KMS-11 (cell line): ENCODE measurements around the gene BBS1.

Experiments used
- H2AFZ ChIP-seq: fragments of 200-600 bp; sonication (generic); 2 replicates; pipeline ENCODE4 v1.6.1; 2016; ENCODE audit warnings: antibody characterized with exemption, mixed run types, low read depth
- H3K27ac ChIP-seq: fragments of 200-600 bp; sonication (generic); 2 replicates; pipeline ENCODE4 v1.6.1; 2016; ENCODE audit warnings: mild to moderate bottlenecking, mixed run types
- H3K27me3 ChIP-seq: fragments of 200-600 bp; sonication (generic); 2 replicates; pipeline ENCODE4 v1.6.1; 2017; ENCODE audit warnings: mild to moderate bottlenecking, low read depth, mixed run types, moderate library complexity; ENCODE audit not compliant: insufficient read depth
- H3K36me3 ChIP-seq: fragments of 200-600 bp; sonication (generic); 2 replicates; pipeline ENCODE4 v1.6.1; 2017; ENCODE audit warnings: mild to moderate bottlenecking, mixed run types; ENCODE audit not compliant: insufficient read depth
- H3K4me1 ChIP-seq: fragments of 200-600 bp; sonication (generic); 2 replicates; pipeline ENCODE4 v1.6.1; 2016; ENCODE audit warnings: mild to moderate bottlenecking, low read depth, mixed run types; ENCODE audit not compliant: poor library complexity, severe bottlenecking
- H3K4me2 ChIP-seq: fragments of 200-600 bp; sonication (generic); 2 replicates; pipeline ENCODE4 v1.7.0; 2016; ENCODE audit warnings: mild to moderate bottlenecking, mixed run types
- H3K4me3 ChIP-seq: fragments of 200-600 bp; sonication (generic); IDR thresholded peaks from 2 replicates; pipeline ENCODE4 v1.6.1; 2017; ENCODE audit warnings: low read depth, low read length, mixed read lengths; ENCODE audit not compliant: insufficient read depth
- H3K79me2 ChIP-seq: fragments of 200-600 bp; sonication (generic); 2 replicates; pipeline ENCODE4 v1.6.1; 2016; ENCODE audit warnings: low read depth, mixed run types; ENCODE audit not compliant: insufficient read depth
- H3K9ac ChIP-seq: fragments of 200-600 bp; sonication (generic); 2 replicates; pipeline ENCODE4 v1.6.1; 2016; ENCODE audit warnings: mild to moderate bottlenecking, mixed run types
- H4K20me1 ChIP-seq: fragments of 200-600 bp; sonication (generic); 2 replicates; pipeline ENCODE4 v1.6.1; 2016; ENCODE audit warnings: mild to moderate bottlenecking, mixed run types; ENCODE audit not compliant: insufficient read depth
- TF ChIP-seq, protein P1 (sequence below): fragments of 200-600 bp; sonication (generic); conservative IDR thresholded peaks from 2 replicates; pipeline ENCODE4 v1.6.1; 2017; ENCODE audit warnings: low read depth, mild to moderate bottlenecking, antibody characterized with exemption, low read length, moderate library complexity, mixed read lengths

BBS1 gene

DNA sequence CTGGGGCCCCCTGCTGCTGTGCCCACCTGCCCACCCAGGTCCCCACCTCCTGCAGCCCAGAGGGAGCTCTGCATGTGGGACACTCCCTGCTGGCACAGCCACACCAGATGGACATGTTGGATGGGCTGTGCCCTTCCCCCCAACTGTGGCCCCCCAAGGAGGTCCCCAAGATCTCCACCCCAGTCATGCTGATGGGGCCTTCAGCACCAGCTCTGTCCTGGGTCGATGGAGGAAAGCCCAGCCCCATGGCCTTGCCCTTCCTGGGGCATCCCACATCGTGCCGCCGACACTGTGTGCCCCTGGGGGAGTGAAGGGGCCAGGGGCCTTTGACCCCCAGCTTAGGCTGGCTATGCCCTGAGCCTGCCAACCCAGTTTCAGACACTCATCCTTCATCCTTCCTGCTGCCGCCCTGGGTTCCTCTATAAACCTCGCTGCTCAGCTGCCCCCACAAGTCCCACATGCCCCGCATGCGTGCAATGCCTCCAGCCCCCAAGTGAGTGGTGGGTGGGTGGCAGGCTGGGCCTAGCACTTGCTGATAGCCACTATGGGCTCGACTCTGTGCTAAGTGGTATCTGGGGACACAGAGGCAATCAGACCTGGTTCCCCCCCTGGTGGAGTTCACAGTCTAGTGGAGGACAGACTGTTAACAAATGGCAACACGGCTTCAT lies 34.1 kb upstream of the BBS1 start:
- Histone ChIP-seq H2AFZ (no peak overlapping the region), H3K4me1 (peaks cover 13% of the 10 kb centered on the region), H3K9ac (no peak overlapping the region), H4K20me1 (no peaks in the 10 kb centered on the region), H3K79me2 (peaks cover 13% of the 10 kb centered on the region; the same call in 1 of the 2 replicates), H3K27ac (no peak overlapping the region), H3K27me3 (no peaks in the 10 kb centered on the region), H3K36me3 (no peaks in the 10 kb centered on the region), H3K4me3 (no peak overlapping the region), H3K4me2 (no peak overlapping the region)
- TF ChIP-seq, protein P1, sequence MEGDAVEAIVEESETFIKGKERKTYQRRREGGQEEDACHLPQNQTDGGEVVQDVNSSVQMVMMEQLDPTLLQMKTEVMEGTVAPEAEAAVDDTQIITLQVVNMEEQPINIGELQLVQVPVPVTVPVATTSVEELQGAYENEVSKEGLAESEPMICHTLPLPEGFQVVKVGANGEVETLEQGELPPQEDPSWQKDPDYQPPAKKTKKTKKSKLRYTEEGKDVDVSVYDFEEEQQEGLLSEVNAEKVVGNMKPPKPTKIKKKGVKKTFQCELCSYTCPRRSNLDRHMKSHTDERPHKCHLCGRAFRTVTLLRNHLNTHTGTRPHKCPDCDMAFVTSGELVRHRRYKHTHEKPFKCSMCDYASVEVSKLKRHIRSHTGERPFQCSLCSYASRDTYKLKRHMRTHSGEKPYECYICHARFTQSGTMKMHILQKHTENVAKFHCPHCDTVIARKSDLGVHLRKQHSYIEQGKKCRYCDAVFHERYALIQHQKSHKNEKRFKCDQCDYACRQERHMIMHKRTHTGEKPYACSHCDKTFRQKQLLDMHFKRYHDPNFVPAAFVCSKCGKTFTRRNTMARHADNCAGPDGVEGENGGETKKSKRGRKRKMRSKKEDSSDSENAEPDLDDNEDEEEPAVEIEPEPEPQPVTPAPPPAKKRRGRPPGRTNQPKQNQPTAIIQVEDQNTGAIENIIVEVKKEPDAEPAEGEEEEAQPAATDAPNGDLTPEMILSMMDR, result no peak

DNA sequence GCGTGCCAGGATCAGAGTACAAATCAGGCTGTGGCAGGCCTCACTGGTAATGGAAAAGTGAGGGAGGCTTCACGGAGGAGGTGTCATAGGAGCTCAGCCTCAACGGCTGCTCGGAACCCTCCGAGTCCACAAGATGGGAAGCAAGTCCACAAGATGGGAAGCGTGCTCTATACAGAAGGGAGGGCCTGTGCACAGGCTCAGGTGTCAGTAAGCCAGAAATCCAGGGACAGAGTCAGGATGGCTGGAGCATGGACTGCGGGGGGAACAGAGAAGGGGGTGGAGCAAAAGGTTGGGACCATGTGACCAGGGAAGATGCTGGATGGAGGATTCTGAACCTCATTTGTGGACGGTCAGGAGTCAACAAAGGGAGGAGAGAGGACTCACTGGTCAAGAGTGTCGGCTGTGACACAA lies 33.6 kb upstream of the BBS1 start:
- no peak overlapping the region for H3K4me3 ChIP-seq
- H3K9ac ChIP-seq, result no peak overlapping the region
- no peak overlapping the region for H3K27ac ChIP-seq
- TF ChIP-seq, protein P1, result no peak
- H4K20me1 ChIP-seq, result no peaks in the 10 kb centered on the region
- H3K4me1 ChIP-seq, result peaks cover 13% of the 10 kb centered on the region
- H3K4me2 ChIP-seq, result no peak overlapping the region
- no peaks in the 10 kb centered on the region for H3K36me3 ChIP-seq
- H3K27me3 ChIP-seq, result no peaks in the 10 kb centered on the region
- no peak overlapping the region for H2AFZ ChIP-seq
- H3K79me2 ChIP-seq, result peaks cover 15% of the 10 kb centered on the region; the same call in 1 of the 2 replicates

DNA sequence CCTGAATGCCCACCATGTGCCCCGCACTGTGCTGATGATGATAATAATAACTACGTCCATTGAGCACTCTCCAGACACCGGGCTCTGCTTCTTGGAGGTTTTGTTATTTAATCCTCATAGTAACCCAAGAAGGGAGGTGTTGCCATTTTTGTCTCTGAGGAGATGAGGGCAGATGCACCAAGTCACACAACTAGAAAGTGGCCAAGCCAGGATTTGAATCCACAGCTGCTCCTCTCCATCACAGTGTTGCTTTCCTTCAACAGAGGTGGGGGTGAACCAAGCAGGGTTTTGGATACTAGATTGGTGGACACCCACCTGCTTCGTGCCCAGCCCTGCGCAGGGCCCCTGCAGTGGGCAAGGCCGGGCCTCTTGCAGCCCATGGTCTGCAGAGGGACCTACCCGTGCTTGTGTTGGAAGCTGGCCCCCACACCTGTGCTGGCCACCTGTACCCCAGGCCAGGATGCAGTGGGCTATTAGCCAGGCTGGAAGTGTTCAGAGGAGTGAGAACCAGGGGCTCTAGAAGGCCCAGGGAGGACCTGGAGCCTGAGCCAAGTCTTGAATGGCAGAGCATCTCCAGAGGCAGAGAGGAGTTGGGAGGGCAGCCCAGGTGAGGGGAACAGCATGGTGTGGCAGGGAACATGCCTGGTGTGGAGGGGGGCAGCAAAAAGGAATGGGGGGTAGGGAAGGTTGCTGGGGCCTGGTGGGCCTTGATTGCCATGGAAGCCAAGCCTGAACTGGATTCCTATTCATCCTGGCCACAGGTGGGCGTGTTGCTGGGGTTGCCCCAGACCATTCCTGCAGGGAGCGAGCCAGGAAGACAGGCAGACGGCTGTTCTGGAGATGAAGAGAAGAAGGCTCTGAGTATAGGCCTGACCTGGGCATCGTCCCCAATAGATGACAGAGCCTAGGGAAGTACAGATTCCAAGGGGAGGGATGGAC lies 32.9 kb upstream of the BBS1 start:
- H4K20me1 ChIP-seq, result no peaks in the 10 kb centered on the region

DNA sequence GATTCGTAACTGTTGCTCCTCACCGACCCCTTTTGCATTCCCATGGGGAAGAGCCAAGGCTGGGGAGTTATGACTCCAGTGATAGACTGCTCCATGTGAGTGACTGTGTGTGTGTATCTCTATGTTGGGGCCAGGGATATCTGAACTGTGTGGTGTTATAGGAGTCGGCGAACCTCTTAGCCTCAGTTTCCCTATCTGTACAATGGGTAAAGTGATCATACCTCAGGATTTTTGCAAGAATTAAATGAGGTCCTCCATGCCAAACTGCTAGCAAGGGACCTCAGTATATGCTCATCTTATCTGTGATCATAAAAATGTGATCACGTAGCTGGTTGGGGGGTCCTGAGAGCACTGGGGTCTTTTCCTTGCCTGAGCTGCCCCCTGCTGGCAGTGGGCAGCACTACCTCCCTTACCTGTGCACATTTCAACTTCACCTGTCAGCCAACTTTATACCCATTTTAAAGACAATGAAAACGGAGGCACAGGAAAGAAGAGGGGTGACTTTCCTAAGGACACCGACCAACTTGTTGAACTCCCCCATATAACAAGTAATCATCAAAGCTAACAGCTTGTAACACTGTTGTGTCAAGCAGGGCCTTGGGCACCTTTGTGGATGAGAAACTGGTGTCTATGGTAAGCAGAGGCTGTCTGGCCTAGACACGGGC lies 31.6 kb upstream of the BBS1 start:
- Histone ChIP-seq H3K4me2 (peak overlapping the region; percentile 96), H3K36me3 (no peaks in the 10 kb centered on the region), H2AFZ (no peak overlapping the region), H3K4me1 (peaks cover 13% of the 10 kb centered on the region), H3K79me2 (peaks cover 15% of the 10 kb centered on the region; the same call in 1 of the 2 replicates), H3K27me3 (no peaks in the 10 kb centered on the region), H4K20me1 (no peaks in the 10 kb centered on the region), H3K27ac (peak overlapping the region; percentile 60; the same call in 1 of the 2 replicates), H3K9ac (peak overlapping the region; percentile 88; the same call in 1 of the 2 replicates), H3K4me3 (no peak overlapping the region)
- TF ChIP-seq, protein P1, result peak; percentile 94

More for the DNA sequence above, 32.9 kb upstream of the BBS1 start:
- H3K36me3 ChIP-seq, result no peaks in the 10 kb centered on the region
- H3K9ac ChIP-seq, result no peak overlapping the region
- no peak overlapping the region for H2AFZ ChIP-seq
- TF ChIP-seq, protein P1, result no peak
- peaks cover 15% of the 10 kb centered on the region; the same call in 1 of the 2 replicates for H3K79me2 ChIP-seq
- H3K27me3 ChIP-seq, result no peaks in the 10 kb centered on the region
- no peak overlapping the region for H3K4me3 ChIP-seq
- H3K4me2 ChIP-seq, result no peak overlapping the region
- H3K4me1 ChIP-seq, result peaks cover 13% of the 10 kb centered on the region
- no peak overlapping the region for H3K27ac ChIP-seq
